RWPE2 (cell line): Measurements from ENCODE around the gene PCSK6.

Experiments used
- ATAC-seq: fragments of 200-7000 bp; cut with Tn5 transposase; 3 replicates; pipeline ENCODE4 v1.9.1; 2021; ENCODE audit warnings: low read depth
- DNase-seq: peaks from one replicate; pipeline ENCODE4 v3.0.0-alpha.2; 2020; ENCODE audit warnings: low spot score
- H3K27ac ChIP-seq: fragments of 450-650 bp; 2 replicates; pipeline ENCODE4 v1.5.1; 2017; ENCODE audit warnings: mild to moderate bottlenecking; ENCODE audit not compliant: poor library complexity, severe bottlenecking
- H3K27me3 ChIP-seq: fragments of 250-450 bp; sonication (Bioruptor Pico); 2 replicates; pipeline ENCODE4 v1.5.1; 2021; ENCODE audit warnings: mild to moderate bottlenecking, moderate library complexity; ENCODE audit not compliant: insufficient read depth, poor library complexity, severe bottlenecking
- H3K36me3 ChIP-seq: fragments of 250-450 bp; sonication (Bioruptor Pico); 2 replicates; pipeline ENCODE4 v1.5.1; 2020; ENCODE audit warnings: low read depth, mild to moderate bottlenecking, moderate library complexity
- H3K4me1 ChIP-seq: fragments of 250-450 bp; sonication (Bioruptor Pico); 2 replicates; pipeline ENCODE4 v1.5.1; 2021; ENCODE audit warnings: mild to moderate bottlenecking, moderate library complexity; ENCODE audit not compliant: insufficient read depth, poor library complexity, severe bottlenecking
- H3K4me3 ChIP-seq: fragments of 250-450 bp; sonication (Bioruptor Pico); 2 replicates; pipeline ENCODE4 v1.5.1; 2021; ENCODE audit warnings: mild to moderate bottlenecking, moderate library complexity; ENCODE audit not compliant: severe bottlenecking
- H3K9me3 ChIP-seq: fragments of 250-450 bp; sonication (Bioruptor Pico); 2 replicates; pipeline ENCODE4 v1.5.1; 2021; ENCODE audit warnings: mild to moderate bottlenecking, moderate library complexity; ENCODE audit not compliant: severe bottlenecking
- TF ChIP-seq, protein P1 (sequence below): fragments of 450-650 bp; IDR thresholded peaks from one replicate; pipeline ENCODE4 v1.5.1; 2017; ENCODE audit warnings: mild to moderate bottlenecking, moderate library complexity; ENCODE audit not compliant: poor library complexity, severe bottlenecking

The PCSK6 gene

GRCh38 chr15:101497484-101498034 is 8.1 kb upstream of the PCSK6 start:
- TF ChIP-seq, protein P1, sequence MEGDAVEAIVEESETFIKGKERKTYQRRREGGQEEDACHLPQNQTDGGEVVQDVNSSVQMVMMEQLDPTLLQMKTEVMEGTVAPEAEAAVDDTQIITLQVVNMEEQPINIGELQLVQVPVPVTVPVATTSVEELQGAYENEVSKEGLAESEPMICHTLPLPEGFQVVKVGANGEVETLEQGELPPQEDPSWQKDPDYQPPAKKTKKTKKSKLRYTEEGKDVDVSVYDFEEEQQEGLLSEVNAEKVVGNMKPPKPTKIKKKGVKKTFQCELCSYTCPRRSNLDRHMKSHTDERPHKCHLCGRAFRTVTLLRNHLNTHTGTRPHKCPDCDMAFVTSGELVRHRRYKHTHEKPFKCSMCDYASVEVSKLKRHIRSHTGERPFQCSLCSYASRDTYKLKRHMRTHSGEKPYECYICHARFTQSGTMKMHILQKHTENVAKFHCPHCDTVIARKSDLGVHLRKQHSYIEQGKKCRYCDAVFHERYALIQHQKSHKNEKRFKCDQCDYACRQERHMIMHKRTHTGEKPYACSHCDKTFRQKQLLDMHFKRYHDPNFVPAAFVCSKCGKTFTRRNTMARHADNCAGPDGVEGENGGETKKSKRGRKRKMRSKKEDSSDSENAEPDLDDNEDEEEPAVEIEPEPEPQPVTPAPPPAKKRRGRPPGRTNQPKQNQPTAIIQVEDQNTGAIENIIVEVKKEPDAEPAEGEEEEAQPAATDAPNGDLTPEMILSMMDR = no peak
- ATAC-seq (no peak), DNase-seq (peak; percentile 80)
- Histone ChIP-seq H3K4me3 (no peak overlapping the region), H3K27me3 (no peaks in the 10 kb centered on the region), H3K4me1 (no peaks in the 10 kb centered on the region), H3K27ac (no peak overlapping the region), H3K36me3 (no peaks in the 10 kb centered on the region), H3K9me3 (no peaks in the 10 kb centered on the region)

DNA sequence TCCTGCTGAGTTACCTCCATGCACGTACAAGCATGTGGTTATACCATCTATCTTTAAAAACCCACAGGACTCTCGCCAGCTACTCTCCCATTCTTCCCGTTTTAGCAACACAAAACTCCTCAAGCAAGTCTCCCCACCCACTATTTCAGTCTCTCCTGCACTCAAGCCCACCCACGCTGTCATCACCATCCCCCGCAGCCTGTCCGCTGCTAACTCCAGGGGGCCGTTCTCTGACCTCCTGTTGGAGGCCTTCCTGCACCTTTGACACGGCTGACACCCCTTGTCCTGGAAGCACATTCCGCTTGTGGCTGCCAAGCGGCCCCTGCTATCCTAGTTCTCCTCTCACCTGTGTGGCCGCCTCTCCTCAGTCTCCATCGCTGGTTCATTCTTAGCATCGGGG is 7.5 kb upstream of the PCSK6 start:
- no peaks in the 10 kb centered on the region for H3K9me3 ChIP-seq
- DNase-seq = no peak
- no peak for ATAC-seq
- no peak overlapping the region for H3K4me3 ChIP-seq
- no peak overlapping the region for H3K27ac ChIP-seq
- TF ChIP-seq, protein P1 = no peak
- no peaks in the 10 kb centered on the region for H3K36me3 ChIP-seq
- H3K4me1 ChIP-seq = no peaks in the 10 kb centered on the region
- H3K27me3 ChIP-seq = no peaks in the 10 kb centered on the region

DNA sequence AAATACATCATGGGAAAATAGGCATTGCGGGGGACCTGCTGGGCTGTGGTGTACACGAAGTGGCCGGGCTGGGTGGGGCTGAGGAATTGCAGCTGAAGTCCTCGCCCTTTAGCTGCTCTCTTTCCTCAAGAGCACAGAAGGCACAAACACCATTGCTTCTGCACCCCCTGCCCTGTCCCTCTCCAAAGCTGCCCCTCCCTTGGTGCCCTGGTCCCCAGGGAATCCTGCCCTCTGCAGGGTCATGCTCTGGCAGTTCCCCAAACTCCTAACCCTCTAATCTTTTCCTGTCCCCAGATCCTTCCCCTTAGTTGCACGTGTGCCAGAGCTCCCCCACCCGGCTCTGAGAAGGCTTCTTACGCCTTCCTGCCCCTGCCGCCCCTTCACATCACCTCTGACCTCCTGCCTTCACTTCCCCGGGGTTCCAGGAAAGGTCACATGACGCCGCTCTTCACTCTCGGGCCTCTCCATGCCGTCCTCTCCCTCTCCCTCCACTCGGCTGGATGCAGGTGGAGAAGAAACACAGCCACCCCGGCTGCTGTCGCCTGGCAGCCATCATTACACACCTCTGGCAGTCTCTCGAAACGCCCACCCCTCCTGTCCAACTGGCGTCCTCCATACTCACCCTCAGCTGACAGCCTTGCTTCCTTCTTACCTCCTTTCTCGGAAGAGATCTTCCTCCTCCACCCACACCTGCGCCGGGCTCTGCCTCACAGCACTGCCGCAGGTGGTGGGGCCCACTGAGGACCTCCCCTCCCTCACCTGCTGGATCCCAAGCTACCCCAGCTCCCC is 6.9 kb upstream of the PCSK6 start:
- Histone ChIP-seq H3K36me3 (no peaks in the 10 kb centered on the region), H3K27ac (no peak overlapping the region), H3K4me3 (no peak overlapping the region), H3K4me1 (no peaks in the 10 kb centered on the region), H3K9me3 (no peaks in the 10 kb centered on the region), H3K27me3 (no peaks in the 10 kb centered on the region)
- no peak for ATAC-seq
- peak; percentile 56 for DNase-seq
- TF ChIP-seq, protein P1 = no peak

- Histone ChIP-seq H3K4me3 (no peak overlapping the region), H3K36me3 (no peaks in the 10 kb centered on the region), H3K27me3 (no peaks in the 10 kb centered on the region), H3K27ac (no peak overlapping the region), H3K4me1 (peaks cover 2% of the 10 kb centered on the region), H3K9me3 (no peaks in the 10 kb centered on the region)
- DNase-seq (peak; percentile 54), ATAC-seq (no peak)
- TF ChIP-seq, protein P1 = no peak
These were observed 6.1 kb upstream of the PCSK6 start for GRCh38 chr15:101495334-101496197.
